HEK293 (cell line): Measurements from ENCODE around the gene PRPF6.

ENCODE experiments used
- FEZF1 ChIP-seq: fragments of 450-650 bp; formaldehyde crosslinking; IDR thresholded peaks from 2 replicates; pipeline ENCODE4 v1.5.1; 2016; ENCODE audit warnings: missing biosample characterization, missing genetic modification characterization
- HOXC10 ChIP-seq: sonication (generic); formaldehyde crosslinking; IDR thresholded peaks from 2 replicates; pipeline ENCODE4 v1.8.1; 2023; ENCODE audit warnings: mild to moderate bottlenecking, missing genetic modification reagents
- KLF1 ChIP-seq: fragments of 450-650 bp; formaldehyde crosslinking; IDR thresholded peaks from 2 replicates; pipeline ENCODE4 v1.5.1; 2016; ENCODE audit warnings: missing biosample characterization, missing genetic modification characterization
- KLF10 ChIP-seq: fragments of 450-650 bp; IDR thresholded peaks from 2 replicates; pipeline ENCODE4 v1.5.1; 2018; ENCODE audit warnings: missing biosample characterization, mild to moderate bottlenecking, missing genetic modification characterization
- KLF8 ChIP-seq: fragments of 450-650 bp; formaldehyde crosslinking; IDR thresholded peaks from 2 replicates; pipeline ENCODE4 v1.5.1; 2016; ENCODE audit warnings: missing biosample characterization, missing genetic modification characterization
- OSR2 ChIP-seq: fragments of 450-650 bp; formaldehyde crosslinking; IDR thresholded peaks from 2 replicates; pipeline ENCODE4 v1.5.1; 2016; ENCODE audit warnings: missing biosample characterization, missing genetic modification characterization
- SCRT1 ChIP-seq: fragments of 450-650 bp; formaldehyde crosslinking; IDR thresholded peaks from 2 replicates; pipeline ENCODE4 v1.5.1; 2016; ENCODE audit warnings: missing biosample characterization, missing genetic modification characterization, borderline replicate concordance
- SCRT2 ChIP-seq: fragments of 450-650 bp; formaldehyde crosslinking; IDR thresholded peaks from 2 replicates; pipeline ENCODE4 v1.5.1; 2016; ENCODE audit warnings: missing biosample characterization, missing genetic modification characterization
- SP7 ChIP-seq: fragments of 450-650 bp; formaldehyde crosslinking; IDR thresholded peaks from 2 replicates; pipeline ENCODE4 v1.5.1; 2016; ENCODE audit warnings: missing biosample characterization, missing genetic modification characterization
- WT1 ChIP-seq: fragments of 450-650 bp; formaldehyde crosslinking; IDR thresholded peaks from 2 replicates; pipeline ENCODE4 v1.5.1; 2016; ENCODE audit warnings: missing biosample characterization, missing genetic modification characterization
- ZBTB20 ChIP-seq: fragments of 450-650 bp; formaldehyde crosslinking; IDR thresholded peaks from 2 replicates; pipeline ENCODE4 v1.5.1; 2016; ENCODE audit warnings: missing biosample characterization, missing genetic modification characterization
- ZBTB7A ChIP-seq: fragments of 450-650 bp; formaldehyde crosslinking; IDR thresholded peaks from 2 replicates; pipeline ENCODE4 v1.5.1; 2016; ENCODE audit warnings: low read depth, missing biosample characterization, missing genetic modification characterization
- ZEB2 ChIP-seq: fragments of 450-650 bp; formaldehyde crosslinking; IDR thresholded peaks from 2 replicates; pipeline ENCODE4 v1.5.1; 2016; ENCODE audit warnings: missing biosample characterization, missing genetic modification characterization
- ZNF19 ChIP-seq: fragments of 450-650 bp; formaldehyde crosslinking; IDR thresholded peaks from 2 replicates; pipeline ENCODE4; 2016; ENCODE audit warnings: missing biosample characterization, missing genetic modification characterization, low read depth
- ZNF341 ChIP-seq: fragments of 450-650 bp; formaldehyde crosslinking; IDR thresholded peaks from 2 replicates; pipeline ENCODE4; 2016; ENCODE audit warnings: low read depth, missing biosample characterization, missing genetic modification characterization
- ZNF423 ChIP-seq: fragments of 450-650 bp; formaldehyde crosslinking; IDR thresholded peaks from 2 replicates; pipeline ENCODE4 v1.5.1; 2016; ENCODE audit warnings: missing biosample characterization, missing genetic modification characterization
- ZNF561 ChIP-seq: fragments of 450-650 bp; IDR thresholded peaks from 2 replicates; pipeline ENCODE4 v1.5.1; 2018; ENCODE audit warnings: missing biosample characterization, missing genetic modification characterization, borderline replicate concordance
- ZNF830 ChIP-seq: fragments of 450-650 bp; IDR thresholded peaks from 2 replicates; pipeline ENCODE4 v1.5.0; 2018; ENCODE audit warnings: missing biosample characterization, missing genetic modification characterization, low read depth, mild to moderate bottlenecking, moderate library complexity
- ZSCAN30 ChIP-seq: fragments of 450-650 bp; IDR thresholded peaks from 2 replicates; pipeline ENCODE4 v1.5.1; 2018; ENCODE audit warnings: missing biosample characterization, mild to moderate bottlenecking, missing genetic modification characterization, moderate library complexity
- TF ChIP-seq, protein P1 (sequence below): fragments of 450-650 bp; formaldehyde crosslinking; IDR thresholded peaks from 2 replicates; pipeline ENCODE4 v1.5.1; 2016; ENCODE audit warnings: missing biosample characterization, missing genetic modification characterization
- TF ChIP-seq, protein P2 (sequence below): fragments of 450-650 bp; IDR thresholded peaks from 2 replicates; pipeline ENCODE4 v1.5.1; 2018; ENCODE audit warnings: missing biosample characterization, missing genetic modification characterization
- TF ChIP-seq, protein P3 (sequence below): fragments of 450-650 bp; formaldehyde crosslinking; IDR thresholded peaks from 2 replicates; pipeline ENCODE4 v1.5.1; 2016; ENCODE audit warnings: missing biosample characterization, missing genetic modification characterization, low read depth
- TF ChIP-seq, protein P4 (sequence below): fragments of 450-650 bp; IDR thresholded peaks from 2 replicates; pipeline ENCODE4 v1.5.1; 2018; ENCODE audit warnings: missing biosample characterization, mild to moderate bottlenecking, missing genetic modification characterization
- TF ChIP-seq, protein P5 (sequence below): fragments of 450-650 bp; formaldehyde crosslinking; IDR thresholded peaks from 2 replicates; pipeline ENCODE4 v1.5.1; 2016; ENCODE audit warnings: missing biosample characterization, missing genetic modification characterization

PRPF6 gene

DNA sequence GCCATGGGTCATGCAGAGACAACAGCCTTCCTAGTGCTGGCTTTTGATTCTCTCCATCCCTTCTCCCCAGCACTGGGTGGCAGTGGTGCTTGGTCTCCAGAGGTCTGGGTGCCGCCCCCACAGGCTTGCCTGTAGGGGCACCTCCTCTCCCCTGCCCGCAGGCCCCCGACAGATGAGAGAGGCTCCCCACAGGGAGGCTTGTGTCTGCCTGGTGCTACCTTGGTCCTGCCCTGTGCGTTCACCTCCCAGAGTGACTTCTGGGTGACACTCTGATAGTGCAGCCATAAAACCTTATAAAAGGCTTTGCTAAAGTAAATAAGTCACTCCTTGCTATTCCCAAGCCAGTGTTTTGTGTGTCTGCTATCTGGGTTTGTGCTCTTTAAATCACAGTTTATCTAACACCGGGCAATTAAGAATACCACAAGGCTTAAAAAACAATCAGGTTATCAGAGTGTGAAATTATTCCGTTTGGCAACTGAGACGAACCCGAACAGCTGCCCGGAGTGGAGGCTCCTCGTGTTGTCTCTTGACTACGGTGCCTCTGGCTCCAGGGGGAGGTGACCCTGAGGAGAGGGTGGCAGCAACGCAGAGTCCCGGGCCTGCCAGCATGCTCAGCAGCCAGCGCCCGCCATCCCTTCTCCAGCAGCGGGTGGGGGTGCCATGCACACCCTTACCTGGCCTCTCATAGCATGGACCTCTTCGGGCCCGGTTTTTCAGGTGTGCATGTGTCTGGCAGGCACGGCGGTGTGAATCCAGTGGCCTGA, 49.6 kb downstream of the PRPF6 start (continued):
- TF ChIP-seq, protein P1, sequence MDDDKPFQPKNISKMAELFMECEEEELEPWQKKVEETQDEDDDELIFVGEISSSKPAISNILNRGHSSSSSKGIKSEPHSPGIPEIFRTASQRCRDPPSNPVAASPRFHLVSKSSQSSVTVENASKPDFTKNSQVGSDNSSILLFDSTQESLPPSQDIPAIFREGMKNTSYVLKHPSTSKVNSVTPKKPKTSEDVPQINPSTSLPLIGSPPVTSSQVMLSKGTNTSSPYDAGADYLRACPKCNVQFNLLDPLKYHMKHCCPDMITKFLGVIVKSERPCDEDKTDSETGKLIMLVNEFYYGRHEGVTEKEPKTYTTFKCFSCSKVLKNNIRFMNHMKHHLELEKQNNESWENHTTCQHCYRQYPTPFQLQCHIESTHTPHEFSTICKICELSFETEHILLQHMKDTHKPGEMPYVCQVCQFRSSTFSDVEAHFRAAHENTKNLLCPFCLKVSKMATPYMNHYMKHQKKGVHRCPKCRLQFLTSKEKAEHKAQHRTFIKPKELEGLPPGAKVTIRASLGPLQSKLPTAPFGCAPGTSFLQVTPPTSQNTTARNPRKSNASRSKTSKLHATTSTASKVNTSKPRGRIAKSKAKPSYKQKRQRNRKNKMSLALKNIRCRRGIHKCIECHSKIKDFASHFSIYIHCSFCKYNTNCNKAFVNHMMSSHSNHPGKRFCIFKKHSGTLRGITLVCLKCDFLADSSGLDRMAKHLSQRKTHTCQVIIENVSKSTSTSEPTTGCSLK (tag by site-specific recombination) = no peak
- TF ChIP-seq ZNF830 (no peak), SCRT2 (tag by site-specific recombination) (no peak), ZNF341 (peak; percentile 66), KLF8 (peak; percentile 88), ZEB2 (tag by site-specific recombination) (0 out of 2 replicates have a peak, but pooled peaks have one; percentile 18), SCRT1 (tag by site-specific recombination) (peak; percentile 61; the same call in 1 of the 2 replicates), OSR2 (peak; percentile 99), SP7 (tag by site-specific recombination) (peak; percentile 96), HOXC10 (CRISPR knock-in tag) (no peak), ZNF423 (tag by site-specific recombination) (peak; percentile 83; the same call in 1 of the 2 replicates), ZNF19 (tag by site-specific recombination) (0 out of 2 replicates have a peak, but pooled peaks have one; percentile 13), ZBTB7A (no peak), ZBTB20 (tag by site-specific recombination) (peak; percentile 75), WT1 (peak; percentile 99), KLF1 (peak; percentile 88), ZSCAN30 (tag by site-specific recombination) (0 out of 2 replicates have a peak, but pooled peaks have one; percentile 35), ZNF561 (0 out of 2 replicates have a peak, but pooled peaks have one; percentile 59), FEZF1 (tag by site-specific recombination) (peak; percentile 96), KLF10 (peak; percentile 74)
- TF ChIP-seq, protein P2, sequence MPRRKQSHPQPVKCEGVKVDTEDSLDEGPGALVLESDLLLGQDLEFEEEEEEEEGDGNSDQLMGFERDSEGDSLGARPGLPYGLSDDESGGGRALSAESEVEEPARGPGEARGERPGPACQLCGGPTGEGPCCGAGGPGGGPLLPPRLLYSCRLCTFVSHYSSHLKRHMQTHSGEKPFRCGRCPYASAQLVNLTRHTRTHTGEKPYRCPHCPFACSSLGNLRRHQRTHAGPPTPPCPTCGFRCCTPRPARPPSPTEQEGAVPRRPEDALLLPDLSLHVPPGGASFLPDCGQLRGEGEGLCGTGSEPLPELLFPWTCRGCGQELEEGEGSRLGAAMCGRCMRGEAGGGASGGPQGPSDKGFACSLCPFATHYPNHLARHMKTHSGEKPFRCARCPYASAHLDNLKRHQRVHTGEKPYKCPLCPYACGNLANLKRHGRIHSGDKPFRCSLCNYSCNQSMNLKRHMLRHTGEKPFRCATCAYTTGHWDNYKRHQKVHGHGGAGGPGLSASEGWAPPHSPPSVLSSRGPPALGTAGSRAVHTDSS (tag by site-specific recombination) = no peak
- TF ChIP-seq, protein P3, sequence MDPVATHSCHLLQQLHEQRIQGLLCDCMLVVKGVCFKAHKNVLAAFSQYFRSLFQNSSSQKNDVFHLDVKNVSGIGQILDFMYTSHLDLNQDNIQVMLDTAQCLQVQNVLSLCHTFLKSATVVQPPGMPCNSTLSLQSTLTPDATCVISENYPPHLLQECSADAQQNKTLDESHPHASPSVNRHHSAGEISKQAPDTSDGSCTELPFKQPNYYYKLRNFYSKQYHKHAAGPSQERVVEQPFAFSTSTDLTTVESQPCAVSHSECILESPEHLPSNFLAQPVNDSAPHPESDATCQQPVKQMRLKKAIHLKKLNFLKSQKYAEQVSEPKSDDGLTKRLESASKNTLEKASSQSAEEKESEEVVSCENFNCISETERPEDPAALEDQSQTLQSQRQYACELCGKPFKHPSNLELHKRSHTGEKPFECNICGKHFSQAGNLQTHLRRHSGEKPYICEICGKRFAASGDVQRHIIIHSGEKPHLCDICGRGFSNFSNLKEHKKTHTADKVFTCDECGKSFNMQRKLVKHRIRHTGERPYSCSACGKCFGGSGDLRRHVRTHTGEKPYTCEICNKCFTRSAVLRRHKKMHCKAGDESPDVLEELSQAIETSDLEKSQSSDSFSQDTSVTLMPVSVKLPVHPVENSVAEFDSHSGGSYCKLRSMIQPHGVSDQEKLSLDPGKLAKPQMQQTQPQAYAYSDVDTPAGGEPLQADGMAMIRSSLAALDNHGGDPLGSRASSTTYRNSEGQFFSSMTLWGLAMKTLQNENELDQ (tag by site-specific recombination) = peak; percentile 87
- TF ChIP-seq, protein P4, sequence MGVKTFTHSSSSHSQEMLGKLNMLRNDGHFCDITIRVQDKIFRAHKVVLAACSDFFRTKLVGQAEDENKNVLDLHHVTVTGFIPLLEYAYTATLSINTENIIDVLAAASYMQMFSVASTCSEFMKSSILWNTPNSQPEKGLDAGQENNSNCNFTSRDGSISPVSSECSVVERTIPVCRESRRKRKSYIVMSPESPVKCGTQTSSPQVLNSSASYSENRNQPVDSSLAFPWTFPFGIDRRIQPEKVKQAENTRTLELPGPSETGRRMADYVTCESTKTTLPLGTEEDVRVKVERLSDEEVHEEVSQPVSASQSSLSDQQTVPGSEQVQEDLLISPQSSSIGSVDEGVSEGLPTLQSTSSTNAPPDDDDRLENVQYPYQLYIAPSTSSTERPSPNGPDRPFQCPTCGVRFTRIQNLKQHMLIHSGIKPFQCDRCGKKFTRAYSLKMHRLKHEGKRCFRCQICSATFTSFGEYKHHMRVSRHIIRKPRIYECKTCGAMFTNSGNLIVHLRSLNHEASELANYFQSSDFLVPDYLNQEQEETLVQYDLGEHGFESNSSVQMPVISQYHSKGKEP (tag by site-specific recombination) = 0 out of 2 replicates have a peak, but pooled peaks have one; percentile 29
- TF ChIP-seq, protein P5, sequence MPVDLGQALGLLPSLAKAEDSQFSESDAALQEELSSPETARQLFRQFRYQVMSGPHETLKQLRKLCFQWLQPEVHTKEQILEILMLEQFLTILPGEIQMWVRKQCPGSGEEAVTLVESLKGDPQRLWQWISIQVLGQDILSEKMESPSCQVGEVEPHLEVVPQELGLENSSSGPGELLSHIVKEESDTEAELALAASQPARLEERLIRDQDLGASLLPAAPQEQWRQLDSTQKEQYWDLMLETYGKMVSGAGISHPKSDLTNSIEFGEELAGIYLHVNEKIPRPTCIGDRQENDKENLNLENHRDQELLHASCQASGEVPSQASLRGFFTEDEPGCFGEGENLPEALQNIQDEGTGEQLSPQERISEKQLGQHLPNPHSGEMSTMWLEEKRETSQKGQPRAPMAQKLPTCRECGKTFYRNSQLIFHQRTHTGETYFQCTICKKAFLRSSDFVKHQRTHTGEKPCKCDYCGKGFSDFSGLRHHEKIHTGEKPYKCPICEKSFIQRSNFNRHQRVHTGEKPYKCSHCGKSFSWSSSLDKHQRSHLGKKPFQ (tag by site-specific recombination) = peak; percentile 81
